ENCODE measurements around the gene PPARA. TPM values are rescaled to one million over a fixed set of nuclear protein-coding genes. Genes with fewer than 3 reads are reported as not detected.

The PPARA gene
- total and polyA plus RNA-seq, 2 of the 4 experiments (the other 2 are of a cell fraction) = 3.1 to 7.0 TPM

DNA sequence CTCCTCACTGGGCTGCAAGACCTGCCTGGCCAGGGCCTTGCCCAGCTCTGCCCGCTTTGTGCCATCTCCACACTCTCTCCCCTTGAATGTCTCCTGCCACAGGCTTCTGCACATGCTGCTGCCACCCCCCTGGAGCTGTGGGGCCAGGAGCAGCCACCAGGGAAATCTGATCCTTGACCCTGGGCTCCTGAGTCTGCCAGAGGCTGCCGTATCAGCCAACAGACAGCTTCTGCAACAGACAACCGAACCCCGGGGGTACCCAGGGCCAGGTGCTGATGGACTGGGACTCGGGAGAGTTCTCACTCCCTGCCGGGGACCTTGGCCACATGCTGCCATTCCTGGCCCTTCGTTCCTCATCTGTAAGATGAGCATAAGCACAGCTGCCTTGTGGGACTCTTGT lies 3.3 kb upstream of the PPARA start:
- ATAC-seq (ENCODE audit: low read depth) = no peak
- Histone ChIP-seq H2BK120ac (ENCODE audit: low read depth, low read length) (no peak overlapping the region), H3K9ac (ENCODE audit: low read depth, low read length) (no peak overlapping the region), H2BK5ac (ENCODE audit: low read depth, low read length, poor library complexity, severe bottlenecking) (no peak overlapping the region), H3K27me3 (ENCODE audit: control insufficient read depth, insufficient read depth, low read length) (peaks cover 63% of the 10 kb centered on the region), H2AK5ac (ENCODE audit: low read depth, low read length) (no peak overlapping the region), H4K91ac (ENCODE audit: insufficient read depth, low read depth, low read length) (no peak overlapping the region), H3K23ac (ENCODE audit: low read depth, low read length) (no peak overlapping the region), H3K4ac (ENCODE audit: low read depth, low read length) (no peak overlapping the region), H3K14ac (replicated peaks; ENCODE audit: low read depth, low read length) (no peak overlapping the region), H2AFZ (replicated peaks; ENCODE audit: low read length, poor library complexity) (no peak overlapping the region), H3K4me1 (ENCODE audit: control insufficient read depth, insufficient read depth, low read length) (peaks cover 3% of the 10 kb centered on the region), H3K27ac (ENCODE audit: insufficient read depth, low read length) (no peak overlapping the region), H3K56ac (ENCODE audit: extremely low read depth, insufficient read depth, low read length) (no peak overlapping the region), H2BK15ac (ENCODE audit: low read depth, low read length) (no peak overlapping the region), H3K36me3 (ENCODE audit: control insufficient read depth, insufficient read depth, low read length) (no peaks in the 10 kb centered on the region), H4K8ac (ENCODE audit: low read depth in 2 of 2, low read length in 2 of 2) (no peak overlapping the region), H3K4me2 (ENCODE audit: low read depth, low read length) (no peak overlapping the region), H2AK9ac (replicated peaks; ENCODE audit: low read depth, low read length, poor library complexity) (no peak overlapping the region), H3K4me3 (ENCODE audit: insufficient read depth, low read depth, low read length) (no peak overlapping the region), H3K9me3 (ENCODE audit: control insufficient read depth, insufficient read depth, low read length) (no peaks in the 10 kb centered on the region), H3K9me1 (ENCODE audit: insufficient read depth, low read length) (no peaks in the 10 kb centered on the region), H4K5ac (ENCODE audit: low read depth, low read length) (no peak overlapping the region), H3K18ac (ENCODE audit: low read depth, low read length) (no peak overlapping the region), H3K79me1 (ENCODE audit: low read depth in 1 of 2, low read length in 2 of 2) (peaks cover 5 to 6% of the 10 kb centered on the region in 2 experiments; a peak in 3 of 4 replicates), H2BK20ac (ENCODE audit: low read depth, low read length) (no peak overlapping the region), H4K20me1 (ENCODE audit: insufficient read depth, low read length) (no peaks in the 10 kb centered on the region)
- ChIA-PET CTCF (no interaction called here), POLR2A (ENCODE audit: unreplicated experiment) (no interaction called here)
- no peak for TF ChIP-seq BHLHE40 (IDR thresholded peaks at IDR 0.05; ENCODE audit: low read depth, low read length)
- TF ChIP-seq USF2 (IDR thresholded peaks at IDR 0.05; ENCODE audit: low read depth, low read length) = no peak
- TF ChIP-seq, protein P1, sequence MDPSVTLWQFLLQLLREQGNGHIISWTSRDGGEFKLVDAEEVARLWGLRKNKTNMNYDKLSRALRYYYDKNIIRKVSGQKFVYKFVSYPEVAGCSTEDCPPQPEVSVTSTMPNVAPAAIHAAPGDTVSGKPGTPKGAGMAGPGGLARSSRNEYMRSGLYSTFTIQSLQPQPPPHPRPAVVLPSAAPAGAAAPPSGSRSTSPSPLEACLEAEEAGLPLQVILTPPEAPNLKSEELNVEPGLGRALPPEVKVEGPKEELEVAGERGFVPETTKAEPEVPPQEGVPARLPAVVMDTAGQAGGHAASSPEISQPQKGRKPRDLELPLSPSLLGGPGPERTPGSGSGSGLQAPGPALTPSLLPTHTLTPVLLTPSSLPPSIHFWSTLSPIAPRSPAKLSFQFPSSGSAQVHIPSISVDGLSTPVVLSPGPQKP (IDR thresholded peaks at IDR 0.05; ENCODE audit: borderline replicate concordance, low read depth, low read length) = no peak
- TF ChIP-seq MXI1 (IDR thresholded peaks at IDR 0.05; ENCODE audit: borderline replicate concordance, low read depth, low read length) = no peak
- TF ChIP-seq MAZ (IDR thresholded peaks at IDR 0.05; ENCODE audit: borderline replicate concordance, low read depth, low read length) = no peak
- TF ChIP-seq MAFK (IDR thresholded peaks at IDR 0.05; ENCODE audit: low read depth, low read length) = no peak
- TF ChIP-seq SMC3 (IDR thresholded peaks at IDR 0.05; ENCODE audit: low read depth, low read length) = no peak
- no peak for TF ChIP-seq POLR2A (IDR thresholded peaks at IDR 0.05; ENCODE audit: low read depth, low read length)
- no peak for TF ChIP-seq NFE2L2 (IDR thresholded peaks at IDR 0.05; ENCODE audit: low read depth, low read length)
- TF ChIP-seq FOS (IDR thresholded peaks at IDR 0.05; ENCODE audit: low read depth, low read length) = no peak
- TF ChIP-seq CEBPB (IDR thresholded peaks at IDR 0.05; ENCODE audit: low read depth, low read length) = no peak
- no peak for TF ChIP-seq RAD21 (IDR thresholded peaks at IDR 0.05; ENCODE audit: low read length)
- no peak for TF ChIP-seq RCOR1 (IDR thresholded peaks at IDR 0.05; ENCODE audit: insufficient replicate concordance, low read length)
- no peak for TF ChIP-seq CHD1 (IDR thresholded peaks at IDR 0.05; ENCODE audit: low read depth, low read length)
- TF ChIP-seq, protein P2, sequence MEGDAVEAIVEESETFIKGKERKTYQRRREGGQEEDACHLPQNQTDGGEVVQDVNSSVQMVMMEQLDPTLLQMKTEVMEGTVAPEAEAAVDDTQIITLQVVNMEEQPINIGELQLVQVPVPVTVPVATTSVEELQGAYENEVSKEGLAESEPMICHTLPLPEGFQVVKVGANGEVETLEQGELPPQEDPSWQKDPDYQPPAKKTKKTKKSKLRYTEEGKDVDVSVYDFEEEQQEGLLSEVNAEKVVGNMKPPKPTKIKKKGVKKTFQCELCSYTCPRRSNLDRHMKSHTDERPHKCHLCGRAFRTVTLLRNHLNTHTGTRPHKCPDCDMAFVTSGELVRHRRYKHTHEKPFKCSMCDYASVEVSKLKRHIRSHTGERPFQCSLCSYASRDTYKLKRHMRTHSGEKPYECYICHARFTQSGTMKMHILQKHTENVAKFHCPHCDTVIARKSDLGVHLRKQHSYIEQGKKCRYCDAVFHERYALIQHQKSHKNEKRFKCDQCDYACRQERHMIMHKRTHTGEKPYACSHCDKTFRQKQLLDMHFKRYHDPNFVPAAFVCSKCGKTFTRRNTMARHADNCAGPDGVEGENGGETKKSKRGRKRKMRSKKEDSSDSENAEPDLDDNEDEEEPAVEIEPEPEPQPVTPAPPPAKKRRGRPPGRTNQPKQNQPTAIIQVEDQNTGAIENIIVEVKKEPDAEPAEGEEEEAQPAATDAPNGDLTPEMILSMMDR (conservative IDR thresholded peaks at IDR 0.05; ENCODE audit: low read depth, low read length) = no peak
- no peak for TF ChIP-seq RFX5 (IDR thresholded peaks at IDR 0.05; ENCODE audit: low read depth, low read length)
- no peak for DNase-seq
- in situ Hi-C loops (cut with MboI; ENCODE audit: low sequenced_read_pairs) = loop anchor here (25.0 kb wide), 1 partner anchor 390 kb away; the partner anchor contains the start of gene CELSR1
- BruUV-seq (replicated peaks) = no TSS peak
- intact Hi-C loops (cut with micrococcal nuclease) = no loop called here
- WGBS, 2 experiments (ENCODE audit: extremely low coverage in 2 of 2, insufficient read length in 1 of 2) = 33% methylated on average over 2 of the region's 7 CpGs; no CpG with 5 or more reads in 1 of the 2 experiments
- dilution Hi-C loops (cut with HindIII; ENCODE audit: low sequenced_read_pairs, unreplicated experiment) = no loop called here

Measured in IMR-90 (cell line).